ENCODE data around the gene YPEL1. TPM values are rescaled to one million over a fixed set of nuclear protein-coding genes. Genes with fewer than 3 reads are reported as not detected.
A peak's percentile ranks its signal among the peaks of the same experiment; 100 is the strongest.

The YPEL1 gene
- total RNA-seq, result 0.13 and 0.26 TPM in 2 replicates

DNA sequence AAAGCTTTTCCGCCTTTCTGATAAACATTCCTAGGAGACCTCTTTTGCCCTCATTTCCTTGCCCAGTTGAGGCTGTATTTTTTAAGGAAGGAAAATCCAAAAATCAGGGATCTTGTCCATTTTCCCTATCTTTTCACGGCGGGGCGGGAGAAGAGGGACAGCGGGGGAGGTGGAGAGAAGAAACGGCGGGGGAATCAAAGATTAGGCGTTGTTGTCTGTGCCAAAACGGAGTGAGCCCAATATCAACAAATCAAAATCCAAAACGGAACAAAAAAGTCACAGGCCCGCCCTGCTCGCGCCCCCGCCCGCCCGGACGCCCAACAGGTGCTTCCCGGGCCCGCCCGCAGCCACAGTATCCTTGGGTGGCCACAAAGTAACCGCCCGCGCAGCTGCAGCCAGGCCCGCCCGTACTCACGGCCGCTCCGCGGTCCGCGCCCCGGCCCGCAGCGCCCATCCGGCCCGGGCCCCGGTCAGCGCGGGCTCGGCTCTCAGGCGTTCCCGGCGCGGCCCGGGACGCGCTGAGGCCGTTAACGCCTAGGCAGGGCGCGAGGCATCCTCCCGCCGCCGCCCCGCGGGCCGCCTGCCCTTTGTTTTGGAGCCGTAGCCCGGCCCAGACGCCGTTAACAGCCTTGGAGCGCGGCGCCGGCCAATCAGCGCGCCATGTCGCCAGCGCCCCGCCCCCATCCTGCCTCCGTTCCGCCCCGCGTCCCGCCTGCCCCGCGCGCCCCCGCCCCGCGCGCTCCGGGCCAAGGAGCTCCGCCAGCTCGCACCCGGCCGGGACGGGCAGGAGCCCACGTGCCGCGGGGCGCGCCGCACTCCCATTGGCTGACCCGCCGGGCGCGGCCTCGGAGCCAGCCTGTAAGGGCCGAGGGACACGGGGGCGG, at the start of gene YPEL1:
Gene YPEL1, minus strand, starts transcription at position 595 of the 884 bp plus-strand sequence. CDS start 25,050 bp downstream, outside the sequence.
- FAIRE-seq, result no peak
- DNase-seq (ENCODE audit: low read depth), result peak; percentile 84
- Histone ChIP-seq H3K36me3 (ENCODE audit: control insufficient read depth, insufficient read depth, low read length) (no peaks in the 10 kb centered on the region), H3K4me3 (ENCODE audit: low read depth, low read length) (peak within 1 kb of the TSS; percentile 35), H3K27me3 (ENCODE audit: control insufficient read depth, insufficient read depth, low read length) (no peaks in the 10 kb centered on the region)
- no peak for TF ChIP-seq CTCF (IDR thresholded peaks at IDR 0.05; ENCODE audit: insufficient read depth, low read length, severe bottlenecking)

DNA sequence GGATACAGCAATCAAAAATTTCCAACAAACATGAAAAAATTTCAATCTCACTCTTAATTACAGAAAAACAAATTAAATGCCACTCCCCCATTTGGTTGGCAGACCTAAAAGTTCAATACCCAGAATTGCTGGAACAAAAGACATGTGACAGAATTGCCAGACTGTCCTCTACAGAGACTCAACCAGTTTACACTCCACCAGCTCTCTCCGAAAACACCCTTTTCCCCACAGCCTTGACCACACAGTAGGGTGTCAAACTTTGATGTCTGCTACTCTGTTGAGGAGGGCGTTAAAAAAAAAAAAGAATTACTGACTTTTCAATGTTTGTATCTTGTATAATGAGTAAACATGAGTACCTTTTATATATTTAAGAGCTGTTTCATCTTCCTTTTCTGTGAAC, 44.7 kb upstream of the YPEL1 start:
- TF ChIP-seq CTCF (IDR thresholded peaks at IDR 0.05; ENCODE audit: insufficient read depth, low read length, severe bottlenecking), result no peak
- DNase-seq (ENCODE audit: low read depth) (no peak), FAIRE-seq (no peak)
- Histone ChIP-seq H3K4me3 (ENCODE audit: low read depth, low read length) (no peak overlapping the region), H3K36me3 (ENCODE audit: control insufficient read depth, insufficient read depth, low read length) (peaks cover 7% of the 10 kb centered on the region), H3K27me3 (ENCODE audit: control insufficient read depth, insufficient read depth, low read length) (no peaks in the 10 kb centered on the region)

GRCh38 chr22:21779444-21779843, 43.9 kb upstream of the YPEL1 start:
- DNase-seq (ENCODE audit: low read depth) (no peak), FAIRE-seq (no peak)
- no peak for TF ChIP-seq CTCF (IDR thresholded peaks at IDR 0.05; ENCODE audit: insufficient read depth, low read length, severe bottlenecking)
- H3K36me3 ChIP-seq (ENCODE audit: control insufficient read depth, insufficient read depth, low read length), result peaks cover 6% of the 10 kb centered on the region
- H3K4me3 ChIP-seq (ENCODE audit: low read depth, low read length), result no peak overlapping the region
- H3K27me3 ChIP-seq (ENCODE audit: control insufficient read depth, insufficient read depth, low read length), result no peaks in the 10 kb centered on the region

DNA sequence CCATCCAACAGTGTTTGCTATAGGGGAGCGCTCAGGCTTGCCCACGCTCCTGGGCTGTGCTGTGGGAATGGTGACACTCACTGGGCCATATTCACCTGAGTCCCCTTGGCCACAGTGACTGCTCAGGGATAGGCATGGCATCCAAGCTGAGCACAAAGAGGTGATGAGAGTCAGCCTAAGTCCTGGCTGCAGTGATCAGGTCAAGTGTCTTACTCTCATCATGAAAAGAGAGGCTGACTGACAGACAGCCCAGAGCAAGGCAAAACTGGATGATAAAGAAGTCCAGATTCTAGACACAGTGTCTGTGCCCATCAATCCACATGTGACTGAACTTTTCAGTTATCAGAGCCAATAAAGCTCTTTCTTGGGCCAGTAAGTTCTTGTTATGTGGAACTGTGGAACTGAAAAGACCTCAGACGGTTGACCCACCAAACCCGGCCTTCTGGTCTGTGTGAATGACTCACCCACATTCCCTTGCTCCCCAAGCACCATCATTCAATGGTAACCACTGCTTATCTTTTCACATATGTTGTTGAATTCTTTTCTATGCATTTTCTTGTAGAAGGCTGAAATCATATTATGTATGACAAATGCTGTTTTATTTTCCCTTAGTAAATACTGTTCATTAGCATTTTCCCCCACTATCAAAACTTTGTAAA, 43.2 kb upstream of the YPEL1 start:
- Histone ChIP-seq H3K4me3 (ENCODE audit: low read depth, low read length) (no peak overlapping the region), H3K36me3 (ENCODE audit: control insufficient read depth, insufficient read depth, low read length) (peaks cover 6% of the 10 kb centered on the region), H3K27me3 (ENCODE audit: control insufficient read depth, insufficient read depth, low read length) (no peaks in the 10 kb centered on the region)
- peak; percentile 13 for DNase-seq (ENCODE audit: low read depth)
- FAIRE-seq, result peak; percentile 50
- TF ChIP-seq CTCF (IDR thresholded peaks at IDR 0.05; ENCODE audit: insufficient read depth, low read length, severe bottlenecking), result no peak

DNA sequence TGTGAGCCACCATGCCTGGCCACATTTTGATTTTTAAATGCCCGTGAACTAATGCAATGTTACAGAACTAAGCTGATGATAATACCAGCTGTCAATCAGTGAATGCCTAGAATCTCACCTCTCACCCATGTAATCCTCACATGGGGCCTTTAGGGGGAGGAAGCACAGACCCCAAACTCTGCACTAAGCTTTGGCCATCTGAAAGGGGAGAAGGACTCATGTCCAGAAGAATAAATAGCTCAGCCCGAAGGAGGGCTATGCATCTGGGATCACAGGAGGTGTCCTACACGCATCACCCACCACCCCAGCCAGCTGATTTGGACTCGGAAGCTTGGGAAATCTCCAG, 36.0 kb upstream of the YPEL1 start:
- no peak for DNase-seq (ENCODE audit: low read depth)
- peaks cover 27% of the 10 kb centered on the region for H3K36me3 ChIP-seq (ENCODE audit: control insufficient read depth, insufficient read depth, low read length)

More for the DNA sequence above, 36.0 kb upstream of the YPEL1 start:
- TF ChIP-seq CTCF (IDR thresholded peaks at IDR 0.05; ENCODE audit: insufficient read depth, low read length, severe bottlenecking), result no peak
- FAIRE-seq, result no peak
- H3K4me3 ChIP-seq (ENCODE audit: low read depth, low read length), result no peak overlapping the region
- no peaks in the 10 kb centered on the region for H3K27me3 ChIP-seq (ENCODE audit: control insufficient read depth, insufficient read depth, low read length)

All from bronchial epithelial cell (primary cell).